ENCODE data around the gene MGAT5.

Gene MGAT5

GRCh38 chr2:134324430-134324829, 70.6 kb downstream of the MGAT5 start:
- H3K27ac ChIP-seq (ENCODE audit: poor library complexity, severe bottlenecking), result no peak overlapping the region
- ATAC-seq (ENCODE audit: low read depth), result no peak
- DNase-seq (ENCODE audit: low spot score), result no peak
- H3K9me3 ChIP-seq (ENCODE audit: severe bottlenecking), result no peaks in the 10 kb centered on the region
- H3K4me1 ChIP-seq (ENCODE audit: insufficient read depth, poor library complexity, severe bottlenecking), result no peaks in the 10 kb centered on the region
- TF ChIP-seq, protein P1, sequence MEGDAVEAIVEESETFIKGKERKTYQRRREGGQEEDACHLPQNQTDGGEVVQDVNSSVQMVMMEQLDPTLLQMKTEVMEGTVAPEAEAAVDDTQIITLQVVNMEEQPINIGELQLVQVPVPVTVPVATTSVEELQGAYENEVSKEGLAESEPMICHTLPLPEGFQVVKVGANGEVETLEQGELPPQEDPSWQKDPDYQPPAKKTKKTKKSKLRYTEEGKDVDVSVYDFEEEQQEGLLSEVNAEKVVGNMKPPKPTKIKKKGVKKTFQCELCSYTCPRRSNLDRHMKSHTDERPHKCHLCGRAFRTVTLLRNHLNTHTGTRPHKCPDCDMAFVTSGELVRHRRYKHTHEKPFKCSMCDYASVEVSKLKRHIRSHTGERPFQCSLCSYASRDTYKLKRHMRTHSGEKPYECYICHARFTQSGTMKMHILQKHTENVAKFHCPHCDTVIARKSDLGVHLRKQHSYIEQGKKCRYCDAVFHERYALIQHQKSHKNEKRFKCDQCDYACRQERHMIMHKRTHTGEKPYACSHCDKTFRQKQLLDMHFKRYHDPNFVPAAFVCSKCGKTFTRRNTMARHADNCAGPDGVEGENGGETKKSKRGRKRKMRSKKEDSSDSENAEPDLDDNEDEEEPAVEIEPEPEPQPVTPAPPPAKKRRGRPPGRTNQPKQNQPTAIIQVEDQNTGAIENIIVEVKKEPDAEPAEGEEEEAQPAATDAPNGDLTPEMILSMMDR (IDR thresholded peaks at IDR 0.05; ENCODE audit: poor library complexity, severe bottlenecking), result no peak
- H3K27me3 ChIP-seq (ENCODE audit: insufficient read depth, poor library complexity, severe bottlenecking), result no peaks in the 10 kb centered on the region
- H3K4me3 ChIP-seq (ENCODE audit: severe bottlenecking), result no peak overlapping the region
- H3K36me3 ChIP-seq (ENCODE audit: low read depth), result no peaks in the 10 kb centered on the region; the same call in 1 of the 2 replicates

DNA sequence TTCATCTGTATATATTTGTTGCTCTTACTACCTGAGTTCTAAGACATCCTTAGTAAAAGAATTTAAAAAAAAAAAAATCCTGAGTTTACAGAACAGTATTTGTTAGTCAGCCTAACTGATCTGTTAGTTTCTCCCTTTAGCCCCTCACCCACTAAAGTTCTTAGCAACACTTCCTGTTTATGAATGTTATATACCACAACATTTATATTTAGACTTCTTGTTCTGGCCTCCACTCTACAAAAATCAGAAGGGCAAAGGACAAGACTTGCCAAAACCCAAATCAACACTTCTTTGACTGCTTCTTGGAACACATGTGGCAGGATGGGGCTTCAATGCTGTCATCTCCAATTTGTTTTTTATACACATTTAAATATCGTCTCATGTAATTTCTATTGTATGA, 71.1 kb downstream of the MGAT5 start:
- DNase-seq (ENCODE audit: low spot score) (no peak), ATAC-seq (ENCODE audit: low read depth) (no peak)
- Histone ChIP-seq H3K27ac (ENCODE audit: poor library complexity, severe bottlenecking) (no peak overlapping the region), H3K4me1 (ENCODE audit: insufficient read depth, poor library complexity, severe bottlenecking) (no peaks in the 10 kb centered on the region), H3K4me3 (ENCODE audit: severe bottlenecking) (no peak overlapping the region), H3K36me3 (ENCODE audit: low read depth) (no peaks in the 10 kb centered on the region; the same call in 1 of the 2 replicates), H3K27me3 (ENCODE audit: insufficient read depth, poor library complexity, severe bottlenecking) (no peaks in the 10 kb centered on the region), H3K9me3 (ENCODE audit: severe bottlenecking) (no peaks in the 10 kb centered on the region)
- TF ChIP-seq, protein P1 (IDR thresholded peaks at IDR 0.05; ENCODE audit: poor library complexity, severe bottlenecking), result no peak

DNA sequence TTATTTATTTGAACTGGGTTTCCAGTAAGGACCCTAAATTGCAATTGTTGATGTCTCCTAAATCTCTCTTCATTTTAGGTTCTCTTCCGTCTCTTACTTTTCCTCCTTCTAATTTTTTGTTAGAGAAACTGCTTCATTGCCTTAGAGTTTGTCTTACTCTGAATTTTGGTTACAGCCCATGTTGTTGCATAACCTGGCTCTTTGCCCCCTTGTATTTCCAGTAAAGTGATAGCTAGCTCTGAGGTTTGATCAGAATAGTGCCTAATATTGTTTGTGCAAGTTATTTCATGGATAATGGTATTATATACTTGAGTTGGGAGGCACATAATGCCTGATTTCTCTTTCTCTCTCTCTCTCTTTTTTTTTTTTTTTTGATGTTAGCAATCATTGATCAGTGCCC, 71.8 kb downstream of the MGAT5 start:
- TF ChIP-seq, protein P1 (IDR thresholded peaks at IDR 0.05; ENCODE audit: poor library complexity, severe bottlenecking), result no peak
- Histone ChIP-seq H3K4me3 (ENCODE audit: severe bottlenecking) (no peak overlapping the region), H3K9me3 (ENCODE audit: severe bottlenecking) (no peaks in the 10 kb centered on the region), H3K27ac (ENCODE audit: poor library complexity, severe bottlenecking) (no peak overlapping the region), H3K4me1 (ENCODE audit: insufficient read depth, poor library complexity, severe bottlenecking) (no peaks in the 10 kb centered on the region), H3K27me3 (ENCODE audit: insufficient read depth, poor library complexity, severe bottlenecking) (no peaks in the 10 kb centered on the region), H3K36me3 (ENCODE audit: low read depth) (no peaks in the 10 kb centered on the region; the same call in 1 of the 2 replicates)
- ATAC-seq (ENCODE audit: low read depth), result no peak
- no peak for DNase-seq (ENCODE audit: low spot score)

DNA sequence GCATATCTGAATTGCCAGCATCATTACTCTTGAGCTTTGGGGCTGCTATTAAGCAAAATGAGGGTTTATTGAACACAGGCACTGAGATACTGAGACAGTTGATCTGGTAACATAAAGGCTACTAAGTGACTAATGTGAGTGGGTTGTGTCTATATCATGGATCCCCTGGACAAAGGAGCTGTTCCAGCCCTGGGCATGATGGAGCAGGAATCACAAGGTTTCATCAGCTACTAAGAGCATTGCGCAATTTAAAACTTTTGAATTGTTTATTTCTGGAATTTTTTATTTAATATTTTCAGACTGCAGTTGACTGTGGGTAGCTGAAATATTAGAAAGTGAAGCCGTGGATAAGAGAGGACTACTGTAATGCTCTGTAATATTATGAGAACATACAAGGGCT, 73.5 kb downstream of the MGAT5 start:
- Histone ChIP-seq H3K4me3 (ENCODE audit: severe bottlenecking) (no peak overlapping the region), H3K9me3 (ENCODE audit: severe bottlenecking) (no peaks in the 10 kb centered on the region), H3K4me1 (ENCODE audit: insufficient read depth, poor library complexity, severe bottlenecking) (no peaks in the 10 kb centered on the region), H3K36me3 (ENCODE audit: low read depth) (no peaks in the 10 kb centered on the region; the same call in 1 of the 2 replicates), H3K27me3 (ENCODE audit: insufficient read depth, poor library complexity, severe bottlenecking) (no peaks in the 10 kb centered on the region), H3K27ac (ENCODE audit: poor library complexity, severe bottlenecking) (no peak overlapping the region)
- DNase-seq (ENCODE audit: low spot score) (no peak), ATAC-seq (ENCODE audit: low read depth) (0 out of 3 replicates have a peak, but pooled peaks have one; percentile 54)
- TF ChIP-seq, protein P1 (IDR thresholded peaks at IDR 0.05; ENCODE audit: poor library complexity, severe bottlenecking), result no peak

DNA sequence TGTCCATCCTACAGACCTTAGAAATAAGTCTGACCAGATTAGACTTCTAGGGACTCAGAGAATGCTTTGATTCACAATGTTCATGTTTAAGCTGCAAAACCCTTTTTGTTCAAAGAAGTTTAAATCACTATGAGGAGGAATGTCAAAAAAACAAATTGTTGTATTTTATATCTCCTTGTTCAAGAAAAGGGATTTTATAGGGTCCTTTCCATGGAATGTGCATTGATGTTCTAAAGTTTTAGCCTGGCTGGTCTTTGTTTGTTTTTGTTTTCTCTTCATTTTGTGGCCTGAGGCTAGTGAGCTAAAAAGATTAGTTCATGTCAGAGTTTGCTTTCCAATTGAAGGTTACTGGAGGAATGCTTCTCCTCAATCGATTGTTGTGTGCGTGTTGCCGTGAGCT, 77.2 kb downstream of the MGAT5 start:
- no peak for ATAC-seq (ENCODE audit: low read depth)
- no peaks in the 10 kb centered on the region for H3K9me3 ChIP-seq (ENCODE audit: severe bottlenecking)
- no peak overlapping the region for H3K27ac ChIP-seq (ENCODE audit: poor library complexity, severe bottlenecking)
- TF ChIP-seq, protein P1 (IDR thresholded peaks at IDR 0.05; ENCODE audit: poor library complexity, severe bottlenecking), result no peak
- H3K4me3 ChIP-seq (ENCODE audit: severe bottlenecking), result no peak overlapping the region
- no peaks in the 10 kb centered on the region for H3K27me3 ChIP-seq (ENCODE audit: insufficient read depth, poor library complexity, severe bottlenecking)
- no peak for DNase-seq (ENCODE audit: low spot score)
- no peaks in the 10 kb centered on the region for H3K36me3 ChIP-seq (ENCODE audit: low read depth)
- H3K4me1 ChIP-seq (ENCODE audit: insufficient read depth, poor library complexity, severe bottlenecking), result no peaks in the 10 kb centered on the region
